PFSK-1 (cell line): ENCODE data around the gene NXN.

Source experiments
- POLR2AphosphoS5 ChIP-seq: IDR thresholded peaks from 2 replicates; pipeline ENCODE4 v1.6.1; 2012; ENCODE audit warnings: low read depth, mild to moderate bottlenecking, control low read depth, low read length, moderate library complexity
- TF ChIP-seq, protein P1 (sequence below), 2 experiments: IDR thresholded peaks; 2 replicates each; pipeline versions ENCODE4 v1.6.1 to v1.8.0; 2011 to 2012; ENCODE audit warnings: low read depth in 2 of 2, low read length in 2 of 2, control low read depth in 1 of 2, inconsistent platforms in 1 of 2, mild to moderate bottlenecking in 1 of 2, moderate library complexity in 1 of 2; ENCODE audit not compliant: insufficient read depth in 1 of 2

DNA sequence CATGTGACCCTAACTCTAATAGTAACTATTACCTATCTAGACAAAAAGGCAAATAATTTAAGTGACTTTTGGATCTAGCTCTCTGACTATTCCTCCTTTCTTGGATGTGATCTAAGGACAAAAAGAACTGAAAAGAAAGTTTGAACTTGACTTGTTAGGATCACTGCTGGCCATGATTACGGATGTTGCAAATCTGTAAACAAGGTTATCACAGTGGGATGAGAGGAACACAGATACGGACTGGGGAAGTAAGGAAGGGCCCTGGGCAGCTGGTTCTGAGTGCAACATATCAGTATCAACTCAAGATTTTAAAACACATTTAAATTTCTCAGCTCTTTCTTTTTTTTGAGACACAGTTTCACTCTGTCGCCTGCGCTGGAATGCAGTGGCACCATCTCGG, 118.8 kb downstream of the NXN start:
- TF ChIP-seq, protein P1, sequence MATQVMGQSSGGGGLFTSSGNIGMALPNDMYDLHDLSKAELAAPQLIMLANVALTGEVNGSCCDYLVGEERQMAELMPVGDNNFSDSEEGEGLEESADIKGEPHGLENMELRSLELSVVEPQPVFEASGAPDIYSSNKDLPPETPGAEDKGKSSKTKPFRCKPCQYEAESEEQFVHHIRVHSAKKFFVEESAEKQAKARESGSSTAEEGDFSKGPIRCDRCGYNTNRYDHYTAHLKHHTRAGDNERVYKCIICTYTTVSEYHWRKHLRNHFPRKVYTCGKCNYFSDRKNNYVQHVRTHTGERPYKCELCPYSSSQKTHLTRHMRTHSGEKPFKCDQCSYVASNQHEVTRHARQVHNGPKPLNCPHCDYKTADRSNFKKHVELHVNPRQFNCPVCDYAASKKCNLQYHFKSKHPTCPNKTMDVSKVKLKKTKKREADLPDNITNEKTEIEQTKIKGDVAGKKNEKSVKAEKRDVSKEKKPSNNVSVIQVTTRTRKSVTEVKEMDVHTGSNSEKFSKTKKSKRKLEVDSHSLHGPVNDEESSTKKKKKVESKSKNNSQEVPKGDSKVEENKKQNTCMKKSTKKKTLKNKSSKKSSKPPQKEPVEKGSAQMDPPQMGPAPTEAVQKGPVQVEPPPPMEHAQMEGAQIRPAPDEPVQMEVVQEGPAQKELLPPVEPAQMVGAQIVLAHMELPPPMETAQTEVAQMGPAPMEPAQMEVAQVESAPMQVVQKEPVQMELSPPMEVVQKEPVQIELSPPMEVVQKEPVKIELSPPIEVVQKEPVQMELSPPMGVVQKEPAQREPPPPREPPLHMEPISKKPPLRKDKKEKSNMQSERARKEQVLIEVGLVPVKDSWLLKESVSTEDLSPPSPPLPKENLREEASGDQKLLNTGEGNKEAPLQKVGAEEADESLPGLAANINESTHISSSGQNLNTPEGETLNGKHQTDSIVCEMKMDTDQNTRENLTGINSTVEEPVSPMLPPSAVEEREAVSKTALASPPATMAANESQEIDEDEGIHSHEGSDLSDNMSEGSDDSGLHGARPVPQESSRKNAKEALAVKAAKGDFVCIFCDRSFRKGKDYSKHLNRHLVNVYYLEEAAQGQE (IDR thresholded peaks at IDR 0.05; ENCODE audit: insufficient read depth in 1 of 2, low read depth in 2 of 2, low read length in 2 of 2): no peak
- TF ChIP-seq POLR2AphosphoS5: no peak
